Stomach smooth muscle (tissue), 2 donors: ENCODE data around the gene CGB7.
"Not testable (repeated sequence)": the region's sequence is repeated elsewhere in the genome, so short reads cannot be mapped to it uniquely, and the experiment has no call there.

Experiments
- H3K27ac ChIP-seq: one replicate; pipeline ENCODE4 v1.7.0; 2013; ENCODE audit warnings: mild to moderate bottlenecking, low read length, inconsistent platforms
- H3K27me3 ChIP-seq, 2 donors: one replicate each; pipeline ENCODE4 v1.7.0; 2013; ENCODE audit warnings: low read length in 2 of 2; ENCODE audit not compliant: insufficient read depth in 2 of 2, control insufficient read depth in 1 of 2
- H3K36me3 ChIP-seq, 2 donors: one replicate each; pipeline ENCODE4 v1.7.0; 2013; ENCODE audit warnings: low read length in 2 of 2; ENCODE audit not compliant: control insufficient read depth in 2 of 2, insufficient read depth in 2 of 2
- H3K4me1 ChIP-seq: one replicate; pipeline ENCODE4 v1.7.0; 2013; ENCODE audit warnings: low read length; ENCODE audit not compliant: control insufficient read depth, insufficient read depth
- H3K4me3 ChIP-seq, 2 donors: one replicate each; pipeline ENCODE4 v1.7.0; 2013; ENCODE audit warnings: low read length in 2 of 2
- H3K9ac ChIP-seq, 2 donors: one replicate each; pipeline ENCODE4 v1.7.0; 2013; ENCODE audit warnings: low read length in 2 of 2, mild to moderate bottlenecking in 1 of 2
- H3K9me3 ChIP-seq, 2 donors: one replicate each; pipeline ENCODE4 v1.7.0; 2013; ENCODE audit warnings: low read length in 2 of 2; ENCODE audit not compliant: control insufficient read depth in 2 of 2
- donor health status: healthy.
- donor health status: Pancreatic carcinoma.

The CGB7 gene

GRCh38 chr19:49092686-49093085, 35.1 kb upstream of the CGB7 start:
- Histone ChIP-seq H3K36me3 (peaks cover 23 to 36% of the 10 kb centered on the region in 2 donors), H3K4me1 (peaks cover 9% of the 10 kb centered on the region), H3K4me3 (no peak overlapping the region), H3K27ac (no peak overlapping the region), H3K9me3 (no peaks in the 10 kb centered on the region), H3K9ac (no peak overlapping the region), H3K27me3 (no peaks in the 10 kb centered on the region)

- H3K9ac ChIP-seq, result no peak overlapping the region
- peaks cover 17% of the 10 kb centered on the region for H3K4me1 ChIP-seq
- H3K27ac ChIP-seq, result no peak overlapping the region
- no peaks in the 10 kb centered on the region for H3K27me3 ChIP-seq
- no peaks in the 10 kb centered on the region for H3K9me3 ChIP-seq
- peaks cover 23 to 35% of the 10 kb centered on the region in 2 donors for H3K36me3 ChIP-seq
- no peak overlapping the region for H3K4me3 ChIP-seq
Observed at GRCh38 chr19:49091391-49092038, 34.0 kb upstream of the CGB7 start.

GRCh38 chr19:49086296-49086695, 28.7 kb upstream of the CGB7 start:
- Histone ChIP-seq H3K9ac (peak overlapping the region; percentile 95 to 96), H3K27ac (no peak overlapping the region), H3K4me3 (peak overlapping the region; percentile 92 to 99), H3K27me3 (no peaks in the 10 kb centered on the region), H3K4me1 (peaks cover 24% of the 10 kb centered on the region), H3K9me3 (no peaks in the 10 kb centered on the region), H3K36me3 (peaks cover 18 to 21% of the 10 kb centered on the region in 2 donors)

GRCh38 chr19:49085868-49086232, 28.3 kb upstream of the CGB7 start:
- H3K9me3 ChIP-seq, result no peaks in the 10 kb centered on the region
- H3K9ac ChIP-seq, result peak overlapping the region; percentile 95 to 96
- H3K4me3 ChIP-seq, result peak overlapping the region; percentile 92 to 99
- H3K27ac ChIP-seq, result peak overlapping the region; percentile 76
- H3K27me3 ChIP-seq, result no peaks in the 10 kb centered on the region
- H3K4me1 ChIP-seq, result peaks cover 24% of the 10 kb centered on the region
- peaks cover 16 to 19% of the 10 kb centered on the region in 2 donors for H3K36me3 ChIP-seq

- H3K4me3 ChIP-seq, result peak within 1 kb of the TSS; percentile 92 to 99
- H3K36me3 ChIP-seq, result peaks cover 10 to 13% of the 10 kb centered on the region in 2 donors
- H3K4me1 ChIP-seq, result peaks cover 24% of the 10 kb centered on the region
- H3K9ac ChIP-seq, result peak within 1 kb of the TSS; percentile 95 to 96
- peak within 1 kb of the TSS; percentile 76 for H3K27ac ChIP-seq
- H3K27me3 ChIP-seq, result no peaks in the 10 kb centered on the region
- no peaks in the 10 kb centered on the region for H3K9me3 ChIP-seq
Observed at GRCh38 chr19:49085020-49085867, 27.7 kb upstream of the CGB7 start, which contains the start of gene SNRNP70. SNRNP70 (plus strand) TSS chr19:49085451; CDS start chr19:49086415, 964 bp downstream.

- Histone ChIP-seq H3K9me3 (no peaks in the 10 kb centered on the region), H3K9ac (peak overlapping the region; percentile 88 to 96), H3K27ac (peak overlapping the region; percentile 76), H3K27me3 (no peaks in the 10 kb centered on the region), H3K4me3 (peak overlapping the region; percentile 84 to 92), H3K36me3 (peaks cover 8 to 11% of the 10 kb centered on the region in 2 donors), H3K4me1 (peaks cover 24% of the 10 kb centered on the region)
Observed at GRCh38 chr19:49084206-49085019, 26.9 kb upstream of the CGB7 start.

GRCh38 chr19:49081273-49081672, 23.7 kb upstream of the CGB7 start:
- Histone ChIP-seq H3K27me3 (no peaks in the 10 kb centered on the region), H3K36me3 (no peaks in the 10 kb centered on the region), H3K4me3 (no peak overlapping the region), H3K9ac (no peak overlapping the region), H3K27ac (no peak overlapping the region), H3K9me3 (no peaks in the 10 kb centered on the region), H3K4me1 (peaks cover 9% of the 10 kb centered on the region)

GRCh38 chr19:49080392-49080791, 22.8 kb upstream of the CGB7 start:
- Histone ChIP-seq H3K4me1 (peaks cover 5% of the 10 kb centered on the region), H3K27ac (no peak overlapping the region), H3K9ac (no peak overlapping the region), H3K27me3 (no peaks in the 10 kb centered on the region), H3K36me3 (no peaks in the 10 kb centered on the region), H3K9me3 (no peaks in the 10 kb centered on the region), H3K4me3 (no peak overlapping the region)

- H3K4me3 ChIP-seq, H3K9ac ChIP-seq, H3K4me1 ChIP-seq, H3K36me3 ChIP-seq, H3K27ac ChIP-seq, H3K9me3 ChIP-seq: not testable (repeated sequence)
- peaks cover 23 to 36% of the 10 kb centered on the region in 2 donors for H3K27me3 ChIP-seq
Observed at GRCh38 chr19:49074869-49075268, 17.3 kb upstream of the CGB7 start.

GRCh38 chr19:49073514-49074378, 16.2 kb upstream of the CGB7 start:
- Histone ChIP-seq H3K9me3 (no peaks in the 10 kb centered on the region), H3K4me1 (peaks cover 3% of the 10 kb centered on the region), H3K9ac (no peak overlapping the region), H3K27ac (no peak overlapping the region), H3K4me3 (no peak overlapping the region), H3K27me3 (peaks cover 30 to 44% of the 10 kb centered on the region in 2 donors), H3K36me3 (no peaks in the 10 kb centered on the region)
